NCI-H446 treated with DMSO at 0.1 percent for 48 hours (cell line): ENCODE measurements around the gene CDHR5.

Experiments used
- DNase-seq: peaks from one replicate; lab custom pipeline; 2025; lab: John Stamatoyannopoulos, UW

The CDHR5 gene

GRCh38 chr11:621838-622237, 2.9 kb downstream of the CDHR5 start:
- DNase-seq, result no peak

- no peak for DNase-seq
These were observed 3.6 kb downstream of the CDHR5 start for GRCh38 chr11:620935-621814.

- no peak for DNase-seq
These were observed 4.6 kb downstream of the CDHR5 start for GRCh38 chr11:620201-620600.

GRCh38 chr11:619628-620050, 5.1 kb downstream of the CDHR5 start:
- DNase-seq, result no peak

GRCh38 chr11:618856-619627, 5.7 kb downstream of the CDHR5 start:
- DNase-seq, result no peak

GRCh38 chr11:617912-618682, 6.7 kb downstream of the CDHR5 start:
- DNase-seq, result no peak

- DNase-seq, result no peak
These were observed 7.4 kb downstream of the CDHR5 start for GRCh38 chr11:617199-617911.

GRCh38 chr11:616320-617198, 8.2 kb downstream of the CDHR5 start:
- DNase-seq, result no peak

- no peak for DNase-seq
These were observed 9.0 kb downstream of the CDHR5 start, which contains the start of gene IRF7 for GRCh38 chr11:615504-616319. Gene IRF7, minus strand, starts transcription at chr11:615950. Its CDS starts 586 bp downstream, at chr11:615364.

GRCh38 chr11:614623-615503, 9.9 kb downstream of the CDHR5 start:
- no peak for DNase-seq

- no peak for DNase-seq
These were observed 10.6 kb downstream of the CDHR5 start for GRCh38 chr11:614021-614622.

GRCh38 chr11:613369-613968, 11.3 kb downstream of the CDHR5 start:
- DNase-seq, result no peak

GRCh38 chr11:612961-613300, 11.8 kb downstream of the CDHR5 start:
- no peak for DNase-seq

GRCh38 chr11:612201-612960, 12.4 kb downstream of the CDHR5 start:
- DNase-seq, result no peak

GRCh38 chr11:611001-611996, 13.5 kb downstream of the CDHR5 start:
- no peak for DNase-seq
